ENCODE measurements around the gene NTRK1.

NTRK1 gene

DNA sequence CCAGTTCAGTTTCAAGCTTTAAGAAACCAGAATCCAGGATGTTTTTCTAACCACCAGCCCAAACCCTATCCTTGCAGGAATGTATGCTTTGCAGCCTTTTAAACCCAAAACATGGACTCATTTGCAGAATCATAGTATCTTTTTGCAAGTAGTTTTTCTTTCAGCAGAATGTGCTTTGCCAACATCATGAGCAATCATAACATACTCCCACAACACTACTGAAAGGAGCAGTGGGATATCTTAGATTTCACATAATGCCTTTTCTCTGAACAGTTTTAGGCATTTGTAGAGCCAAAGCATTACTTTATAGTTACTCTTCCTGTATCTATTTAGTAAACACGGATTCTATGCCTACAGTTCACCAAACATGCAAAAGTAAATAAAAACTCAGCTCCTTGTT lies 34.0 kb upstream of the NTRK1 start:
- no peak overlapping the region for H3K4me3 ChIP-seq (replicated peaks; ENCODE audit: low read depth, low read length)
- TF ChIP-seq, protein P1, sequence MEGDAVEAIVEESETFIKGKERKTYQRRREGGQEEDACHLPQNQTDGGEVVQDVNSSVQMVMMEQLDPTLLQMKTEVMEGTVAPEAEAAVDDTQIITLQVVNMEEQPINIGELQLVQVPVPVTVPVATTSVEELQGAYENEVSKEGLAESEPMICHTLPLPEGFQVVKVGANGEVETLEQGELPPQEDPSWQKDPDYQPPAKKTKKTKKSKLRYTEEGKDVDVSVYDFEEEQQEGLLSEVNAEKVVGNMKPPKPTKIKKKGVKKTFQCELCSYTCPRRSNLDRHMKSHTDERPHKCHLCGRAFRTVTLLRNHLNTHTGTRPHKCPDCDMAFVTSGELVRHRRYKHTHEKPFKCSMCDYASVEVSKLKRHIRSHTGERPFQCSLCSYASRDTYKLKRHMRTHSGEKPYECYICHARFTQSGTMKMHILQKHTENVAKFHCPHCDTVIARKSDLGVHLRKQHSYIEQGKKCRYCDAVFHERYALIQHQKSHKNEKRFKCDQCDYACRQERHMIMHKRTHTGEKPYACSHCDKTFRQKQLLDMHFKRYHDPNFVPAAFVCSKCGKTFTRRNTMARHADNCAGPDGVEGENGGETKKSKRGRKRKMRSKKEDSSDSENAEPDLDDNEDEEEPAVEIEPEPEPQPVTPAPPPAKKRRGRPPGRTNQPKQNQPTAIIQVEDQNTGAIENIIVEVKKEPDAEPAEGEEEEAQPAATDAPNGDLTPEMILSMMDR (IDR thresholded peaks at IDR 0.05; ENCODE audit: low read depth, low read length, missing control alignments): no peak
- no peak for DNase-seq (ENCODE audit: extremely low read depth, low read depth)

DNA sequence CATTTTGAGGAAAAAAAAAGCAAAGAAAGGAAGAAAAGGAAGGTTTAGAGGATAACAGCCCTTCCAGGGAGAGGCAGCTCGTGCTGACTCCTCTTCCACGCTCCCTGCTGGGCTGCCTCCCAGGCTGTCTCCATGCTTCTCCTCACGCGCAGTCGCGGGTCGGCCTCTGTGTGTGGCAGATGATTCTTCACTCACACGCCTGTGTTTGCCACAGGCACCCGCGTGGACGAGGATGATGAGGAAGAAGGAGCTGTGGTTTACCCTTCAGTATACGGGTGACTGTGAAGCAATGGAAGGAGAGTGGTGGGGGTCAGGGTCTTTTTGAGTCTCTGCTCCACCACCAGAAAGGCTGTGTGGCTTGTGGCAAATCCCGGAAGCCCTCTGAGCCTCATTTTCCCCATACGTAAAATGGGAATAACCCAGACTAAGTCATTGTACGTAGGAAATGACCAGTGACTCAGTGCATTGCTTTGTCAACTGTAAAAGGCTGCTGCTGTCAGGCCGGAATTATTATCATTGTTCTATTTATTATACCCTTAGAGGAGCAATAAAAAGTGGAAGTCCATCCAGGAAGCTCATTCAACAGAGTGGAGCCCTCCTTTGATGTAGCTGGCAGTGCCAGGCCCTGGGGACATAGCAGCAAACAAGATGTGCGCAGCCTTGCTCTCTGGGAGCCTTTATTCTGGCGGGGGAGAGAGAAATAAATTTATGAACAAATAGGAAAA lies 32.1 kb upstream of the NTRK1 start:
- TF ChIP-seq, protein P1 (IDR thresholded peaks at IDR 0.05; ENCODE audit: low read depth, low read length, missing control alignments): no peak
- DNase-seq (ENCODE audit: extremely low read depth, low read depth): no peak
- no peak overlapping the region for H3K4me3 ChIP-seq (replicated peaks; ENCODE audit: low read depth, low read length)

DNA sequence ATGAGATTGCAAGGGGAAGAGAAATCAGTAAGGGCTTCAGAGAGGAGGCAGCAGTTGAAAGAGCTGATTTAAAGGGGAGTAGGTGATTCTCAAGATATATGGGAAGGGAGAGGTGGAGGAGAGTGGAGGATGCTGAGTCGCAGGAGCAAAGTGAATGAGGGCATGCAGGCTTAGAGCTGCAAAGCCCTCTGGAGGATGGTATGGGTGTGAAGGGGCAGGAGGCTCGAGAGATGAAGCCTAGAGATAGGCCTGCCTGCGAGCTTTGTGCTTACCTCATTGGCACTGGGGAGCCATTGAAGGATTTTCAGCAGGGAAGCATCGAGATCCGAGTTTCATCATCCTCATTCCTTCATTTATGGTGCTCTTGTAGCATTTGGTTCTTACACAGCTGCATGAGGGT lies 28.2 kb upstream of the NTRK1 start:
- TF ChIP-seq, protein P1 (IDR thresholded peaks at IDR 0.05; ENCODE audit: low read depth, low read length, missing control alignments): no peak
- H3K4me3 ChIP-seq (replicated peaks; ENCODE audit: low read depth, low read length): no peak overlapping the region
- DNase-seq (ENCODE audit: extremely low read depth, low read depth): no peak

DNA sequence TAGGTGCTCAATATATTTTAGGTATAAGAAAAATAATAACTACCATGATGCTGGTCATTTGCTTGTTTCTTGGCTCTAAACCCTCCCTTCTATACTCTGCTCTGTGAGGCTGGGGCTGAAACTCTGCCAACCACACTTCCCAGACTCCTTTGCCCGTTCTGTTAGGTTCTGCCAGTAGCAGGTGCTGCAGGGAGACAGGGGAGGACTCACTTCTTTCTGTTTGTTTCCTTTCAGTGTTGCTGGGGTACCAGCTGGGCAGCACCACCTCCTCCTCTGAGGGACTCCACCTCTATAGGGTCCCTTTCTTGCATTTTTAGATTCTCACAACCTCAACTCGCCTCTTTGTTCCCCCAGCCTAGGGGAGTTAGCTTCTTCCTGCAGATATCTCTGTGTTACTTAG lies 27.1 kb upstream of the NTRK1 start:
- TF ChIP-seq, protein P1 (IDR thresholded peaks at IDR 0.05; ENCODE audit: low read depth, low read length, missing control alignments): no peak
- no peak for DNase-seq (ENCODE audit: extremely low read depth, low read depth)
- H3K4me3 ChIP-seq (replicated peaks; ENCODE audit: low read depth, low read length): no peak overlapping the region

DNA sequence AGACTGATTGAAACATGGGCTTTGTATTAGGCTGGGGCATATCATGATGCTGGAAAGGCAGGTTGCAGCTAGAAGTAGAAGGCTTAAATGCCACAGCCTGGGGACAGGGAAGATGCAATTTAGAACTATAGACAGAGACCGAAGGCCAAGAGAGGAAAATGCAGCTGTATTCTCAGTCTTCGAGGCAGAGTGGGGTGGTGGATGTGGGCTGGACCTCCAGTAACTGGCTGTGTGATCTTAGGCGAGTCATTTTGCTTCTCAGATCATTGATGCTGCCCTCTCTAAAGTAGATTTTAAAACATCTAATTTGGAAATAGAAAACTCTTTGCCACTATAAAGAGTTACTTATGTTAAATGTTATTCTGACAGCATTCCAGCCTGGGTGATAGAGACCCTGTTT lies 26.3 kb upstream of the NTRK1 start:
- TF ChIP-seq, protein P1 (IDR thresholded peaks at IDR 0.05; ENCODE audit: low read depth, low read length, missing control alignments): no peak
- no peak for DNase-seq (ENCODE audit: extremely low read depth, low read depth)

DNA sequence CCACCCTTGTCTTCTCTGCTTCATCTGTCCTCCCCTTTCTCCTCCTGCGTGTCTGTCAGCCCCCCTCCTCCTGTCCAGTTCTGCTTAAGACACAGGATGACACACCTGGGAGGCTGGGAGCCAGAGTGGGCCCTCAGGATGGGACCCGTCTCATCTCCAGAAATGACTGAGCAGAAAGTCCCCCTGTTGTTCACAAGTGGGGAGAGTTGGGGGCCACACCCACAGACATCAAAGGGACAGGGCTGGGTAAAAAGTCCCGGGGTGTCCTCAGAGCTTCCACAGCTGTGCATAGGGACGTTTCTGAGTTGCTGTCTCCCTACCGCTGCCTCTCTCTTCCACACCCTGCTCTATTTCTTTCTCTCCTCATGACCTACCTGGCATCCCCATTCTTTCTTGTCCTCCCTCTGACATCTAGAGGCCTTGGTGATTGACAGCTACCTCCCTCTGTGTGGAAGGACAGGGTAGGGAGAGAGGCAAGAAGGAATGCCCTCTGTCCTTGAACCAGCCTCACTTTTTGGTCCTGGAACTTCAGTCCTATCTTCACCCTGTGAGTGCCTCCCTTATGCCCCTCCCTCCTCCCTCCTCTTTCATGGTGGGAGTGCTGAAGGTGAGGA lies 24.5 kb upstream of the NTRK1 start:
- TF ChIP-seq, protein P1 (IDR thresholded peaks at IDR 0.05; ENCODE audit: low read depth, low read length, missing control alignments): no peak
- no peak for DNase-seq (ENCODE audit: extremely low read depth, low read depth)

More for the DNA sequence above, 26.3 kb upstream of the NTRK1 start:
- H3K4me3 ChIP-seq (replicated peaks; ENCODE audit: low read depth, low read length): no peak overlapping the region

More for the DNA sequence above, 24.5 kb upstream of the NTRK1 start:
- no peak overlapping the region for H3K4me3 ChIP-seq (replicated peaks; ENCODE audit: low read depth, low read length)

Measured in HFF-Myc (cell line).